Measurements from ENCODE around the gene GATAD2A.
A peak's percentile ranks its signal among the peaks of the same experiment; 100 is the strongest.
"Not testable (repeated sequence)": the region's sequence is repeated elsewhere in the genome, so short reads cannot be mapped to it uniquely, and the experiment has no call there.

GATAD2A gene

DNA sequence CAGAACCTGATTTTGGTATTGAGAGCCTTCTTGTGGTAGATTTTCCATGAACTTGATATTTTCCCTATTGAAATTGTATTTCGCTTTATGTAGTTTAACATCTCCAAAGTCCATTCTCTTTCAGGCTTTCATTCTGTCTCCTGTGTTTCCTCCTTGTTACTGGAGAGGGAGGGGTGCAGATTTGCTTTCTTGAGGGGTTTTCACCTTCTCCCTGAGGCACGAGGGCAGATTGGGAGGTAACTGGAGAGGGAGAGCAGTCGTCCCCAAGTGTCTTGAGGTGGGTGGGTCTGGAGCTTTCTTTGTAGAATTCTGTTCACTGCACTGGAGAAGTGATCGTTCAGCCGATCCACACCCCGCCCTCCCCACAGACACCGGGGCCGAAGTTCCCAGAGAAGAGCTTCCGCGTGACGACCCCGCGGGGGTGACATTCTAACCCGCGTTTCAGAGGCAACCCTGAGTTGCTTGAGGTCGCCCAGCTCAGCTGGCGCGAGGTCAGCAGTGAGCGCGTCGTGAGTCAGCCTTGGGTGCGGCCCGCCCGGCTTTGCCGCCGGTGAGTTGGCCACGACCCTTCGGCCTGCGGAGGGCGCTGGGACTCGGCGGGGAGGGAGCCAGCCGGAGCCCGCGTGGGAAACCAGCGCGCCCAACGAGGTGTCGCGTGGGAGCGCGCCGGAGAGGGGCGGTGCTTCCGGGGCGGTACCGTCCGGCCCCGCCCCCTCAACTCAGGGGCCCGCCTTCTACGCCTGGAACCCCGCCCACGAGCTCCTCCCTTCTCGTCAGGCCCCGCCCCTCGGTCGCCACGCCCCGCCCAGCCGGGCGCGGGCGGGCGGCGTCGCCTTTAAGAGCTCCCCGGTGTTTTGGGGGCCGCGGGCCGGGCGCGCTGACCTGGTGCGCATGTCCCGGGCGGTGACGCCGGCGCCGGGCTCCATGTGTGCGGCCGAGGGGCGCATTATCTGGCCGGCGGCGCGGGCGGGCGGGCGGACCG, at the start of gene GATAD2A:
Gene GATAD2A, plus strand, starts transcription at position 797 of the 982 bp plus-strand sequence. CDS start 59,671 bp downstream, outside the sequence.
- peaks cover 37 to 73% of the 10 kb centered on the region in 2 donors for H3K4me1 Mint-ChIP-seq
- H3K4me3 Mint-ChIP-seq, result peak within 1 kb of the TSS; percentile 98 to 99
- H3K9me3 Mint-ChIP-seq, result no peaks in the 10 kb centered on the region
- H3K27me3 Mint-ChIP-seq, result no peaks in the 10 kb centered on the region
- H3K27ac Mint-ChIP-seq, result peak within 1 kb of the TSS; percentile 97
- peaks cover 4 to 8% of the 10 kb centered on the region in 2 donors for H3K36me3 Mint-ChIP-seq
- ATAC-seq (replicated peaks) (peak; percentile 88 to 89), DNase-seq (peak; percentile 88)

- ATAC-seq (replicated peaks), result no peak
- Mint-ChIP-seq H3K27me3 (no peaks in the 10 kb centered on the region), H3K9me3 (no peaks in the 10 kb centered on the region), H3K27ac (no peak overlapping the region), H3K36me3 (peaks cover 34 to 39% of the 10 kb centered on the region in 2 donors), H3K4me1 (peaks cover 9 to 23% of the 10 kb centered on the region in 2 donors), H3K4me3 (no peak overlapping the region)
- no peak for DNase-seq
Observed at GRCh38 chr19:19356500-19356899, 49.0 kb upstream of the GATAD2A start.

GRCh38 chr19:19356901-19357566, 48.4 kb upstream of the GATAD2A start:
- no peak overlapping the region for H3K4me3 Mint-ChIP-seq
- ATAC-seq (replicated peaks) (no peak), DNase-seq (no peak)
- no peak overlapping the region for H3K27ac Mint-ChIP-seq
- H3K36me3 Mint-ChIP-seq, result peaks cover 31 to 36% of the 10 kb centered on the region in 2 donors
- no peaks in the 10 kb centered on the region for H3K27me3 Mint-ChIP-seq
- H3K9me3 Mint-ChIP-seq, result no peaks in the 10 kb centered on the region
- H3K4me1 Mint-ChIP-seq, result peaks cover 12 to 28% of the 10 kb centered on the region in 2 donors

DNA sequence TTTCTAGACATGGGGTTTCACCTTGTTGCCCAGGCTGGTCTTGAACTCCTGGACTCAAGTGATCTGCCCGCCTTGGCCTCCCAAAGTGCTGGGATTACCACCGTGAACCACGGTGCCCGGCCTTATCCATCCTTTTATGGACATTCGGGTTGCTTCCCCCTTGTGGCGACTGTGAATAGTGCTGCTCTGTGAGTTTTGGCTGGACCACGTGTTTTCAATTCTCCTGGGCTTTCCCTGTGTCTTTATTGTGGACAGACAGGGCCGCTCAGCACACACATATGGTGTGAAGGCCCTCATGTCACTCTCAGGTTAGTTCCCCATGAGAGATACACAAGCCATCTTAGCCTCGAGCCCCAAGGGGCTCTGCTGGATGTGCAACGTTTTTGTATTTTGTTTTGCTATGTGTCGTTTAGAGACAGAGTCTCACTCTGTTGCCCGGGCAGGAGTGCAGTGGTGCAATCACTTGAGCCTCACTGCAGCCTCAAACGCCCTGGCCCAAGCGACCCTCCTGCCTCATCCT, 44.3 kb upstream of the GATAD2A start:
- Mint-ChIP-seq H3K9me3 (no peaks in the 10 kb centered on the region), H3K27ac (peak overlapping the region; percentile 90), H3K4me3 (peak overlapping the region; percentile 62 to 82), H3K4me1 (peaks cover 14 to 31% of the 10 kb centered on the region in 2 donors), H3K27me3 (no peaks in the 10 kb centered on the region), H3K36me3 (peaks cover 8 to 20% of the 10 kb centered on the region in 2 donors)
- peak; percentile 74 for DNase-seq
- ATAC-seq (replicated peaks), result peak; percentile 74 to 78

- Mint-ChIP-seq H3K27ac (peak overlapping the region; percentile 1), H3K4me3 (no peak overlapping the region)
Observed at GRCh38 chr19:19362075-19362474, 43.4 kb upstream of the GATAD2A start.

DNA sequence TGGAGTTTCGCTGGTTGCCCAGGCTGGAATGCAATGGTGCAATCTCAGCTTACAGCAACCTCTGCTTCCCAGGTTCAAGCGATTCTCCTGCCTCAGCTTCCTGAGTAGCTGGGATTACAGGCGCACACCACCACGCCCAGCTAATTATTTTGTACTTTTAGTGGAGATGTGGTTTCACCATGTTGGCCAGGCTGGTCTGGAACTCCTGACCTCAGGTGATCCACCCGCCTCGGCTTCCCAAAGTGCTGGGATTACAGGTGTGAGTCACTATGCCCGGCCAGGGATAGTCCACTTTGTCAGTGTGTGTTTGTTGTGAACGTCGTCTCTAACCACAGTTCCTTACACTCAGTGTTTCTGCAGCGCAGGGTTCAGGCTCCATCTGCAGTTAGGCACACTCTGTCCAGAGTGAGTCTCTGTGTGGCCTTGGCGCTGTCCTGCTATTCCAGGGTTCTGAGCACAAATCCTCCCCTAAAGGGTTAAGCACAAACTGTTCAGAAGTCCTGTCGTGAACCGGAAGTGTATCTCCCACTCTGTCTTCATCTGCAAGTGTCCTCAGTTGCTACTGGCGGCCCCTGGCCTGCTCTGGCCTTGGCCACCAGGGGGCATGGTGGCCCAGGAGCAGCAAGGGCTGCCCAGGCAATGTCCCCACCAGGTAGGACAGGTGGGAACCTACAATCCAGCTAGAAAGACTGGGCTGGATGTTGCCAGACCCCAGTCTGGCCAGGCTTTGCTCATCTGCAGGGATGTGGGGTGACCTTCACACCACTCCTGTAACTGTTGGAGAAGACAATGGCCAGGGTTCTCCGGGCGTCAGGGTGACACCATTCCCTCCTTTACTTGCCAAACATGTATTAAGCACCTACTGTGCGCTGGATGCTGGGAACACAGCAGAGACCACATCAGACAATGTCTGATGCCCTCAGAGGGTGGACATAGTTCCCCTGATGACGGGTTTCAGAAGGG, 38.8 kb upstream of the GATAD2A start:
- no peaks in the 10 kb centered on the region for H3K36me3 Mint-ChIP-seq
- peak; percentile 93 for ATAC-seq (replicated peaks)
- no peaks in the 10 kb centered on the region for H3K27me3 Mint-ChIP-seq
- peaks cover 13 to 20% of the 10 kb centered on the region in 2 donors for H3K4me1 Mint-ChIP-seq
- peak overlapping the region; percentile 32 to 33 for H3K4me3 Mint-ChIP-seq
- H3K27ac Mint-ChIP-seq, result no peak overlapping the region
- no peaks in the 10 kb centered on the region for H3K9me3 Mint-ChIP-seq
- peak; percentile 76 for DNase-seq

More at GRCh38 chr19:19362075-19362474, 43.4 kb upstream of the GATAD2A start:
- Mint-ChIP-seq H3K27me3 (no peaks in the 10 kb centered on the region), H3K9me3 (no peaks in the 10 kb centered on the region), H3K4me1 (peaks cover 20 to 37% of the 10 kb centered on the region in 2 donors), H3K36me3 (peaks cover 8 to 18% of the 10 kb centered on the region in 2 donors)
- ATAC-seq (replicated peaks), result no peak
- no peak for DNase-seq

DNA sequence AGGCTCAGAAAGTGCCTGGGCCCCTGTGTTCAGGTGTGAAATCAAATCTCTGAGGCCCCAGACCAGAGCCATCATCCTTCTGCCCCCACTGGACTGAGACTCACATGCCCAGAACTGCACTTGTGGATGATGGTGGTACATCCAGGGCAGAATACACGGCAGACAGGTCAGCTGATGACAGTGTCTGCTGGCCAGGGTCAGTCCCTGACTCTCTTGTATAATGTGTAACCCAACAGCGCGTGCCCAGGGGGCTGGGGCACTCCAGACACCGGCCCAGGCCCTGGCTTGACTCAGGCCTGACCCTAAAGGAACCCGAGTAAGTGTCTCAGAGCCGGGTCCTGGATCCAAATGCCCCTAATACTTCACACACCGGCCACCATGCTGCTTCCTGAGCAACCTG, 37.4 kb upstream of the GATAD2A start:
- peaks cover 9 to 19% of the 10 kb centered on the region in 2 donors for H3K4me1 Mint-ChIP-seq
- H3K27me3 Mint-ChIP-seq, result no peaks in the 10 kb centered on the region
- ATAC-seq (replicated peaks), result no peak
- no peak overlapping the region for H3K27ac Mint-ChIP-seq
- H3K9me3 Mint-ChIP-seq, result no peaks in the 10 kb centered on the region
- H3K4me3 Mint-ChIP-seq, result no peak overlapping the region
- DNase-seq, result no peak
- H3K36me3 Mint-ChIP-seq, result no peaks in the 10 kb centered on the region

GRCh38 chr19:19371059-19371458, 34.4 kb upstream of the GATAD2A start:
- ATAC-seq (replicated peaks) (no peak), DNase-seq (no peak)
- peaks cover 7 to 13% of the 10 kb centered on the region in 2 donors for H3K4me1 Mint-ChIP-seq
- no peaks in the 10 kb centered on the region for H3K36me3 Mint-ChIP-seq
- H3K9me3 Mint-ChIP-seq, result no peaks in the 10 kb centered on the region
- H3K4me3 Mint-ChIP-seq, result no peak overlapping the region
- H3K27ac Mint-ChIP-seq, result no peak overlapping the region
- no peaks in the 10 kb centered on the region for H3K27me3 Mint-ChIP-seq

- Mint-ChIP-seq H3K27ac (peak overlapping the region; percentile 85), H3K4me3 (peak overlapping the region; percentile 67 to 70), H3K9me3 (no peaks in the 10 kb centered on the region), H3K4me1 (peaks cover 0 to 8% of the 10 kb centered on the region in 2 donors), H3K36me3 (no peaks in the 10 kb centered on the region), H3K27me3 (no peaks in the 10 kb centered on the region)
- peak; percentile 39 for DNase-seq
- peak; percentile 98 to 99 for ATAC-seq (replicated peaks)
Observed at GRCh38 chr19:19372656-19373416, 32.6 kb upstream of the GATAD2A start.

GRCh38 chr19:19379527-19379926, 25.9 kb upstream of the GATAD2A start:
- Mint-ChIP-seq H3K27ac (no peak overlapping the region), H3K9me3 (no peaks in the 10 kb centered on the region), H3K4me3 (no peak overlapping the region), H3K4me1 (peaks cover 13 to 17% of the 10 kb centered on the region in 2 donors), H3K36me3 (no peaks in the 10 kb centered on the region), H3K27me3 (no peaks in the 10 kb centered on the region)
- ATAC-seq (replicated peaks) (no peak), DNase-seq (no peak)

GRCh38 chr19:19380316-19380715, 25.2 kb upstream of the GATAD2A start:
- not testable (repeated sequence) for H3K27ac Mint-ChIP-seq; H3K9me3 Mint-ChIP-seq; H3K4me3 Mint-ChIP-seq; ATAC-seq (replicated peaks); H3K36me3 Mint-ChIP-seq; H3K27me3 Mint-ChIP-seq; DNase-seq
- peaks cover 13 to 22% of the 10 kb centered on the region in 2 donors for H3K4me1 Mint-ChIP-seq

DNA sequence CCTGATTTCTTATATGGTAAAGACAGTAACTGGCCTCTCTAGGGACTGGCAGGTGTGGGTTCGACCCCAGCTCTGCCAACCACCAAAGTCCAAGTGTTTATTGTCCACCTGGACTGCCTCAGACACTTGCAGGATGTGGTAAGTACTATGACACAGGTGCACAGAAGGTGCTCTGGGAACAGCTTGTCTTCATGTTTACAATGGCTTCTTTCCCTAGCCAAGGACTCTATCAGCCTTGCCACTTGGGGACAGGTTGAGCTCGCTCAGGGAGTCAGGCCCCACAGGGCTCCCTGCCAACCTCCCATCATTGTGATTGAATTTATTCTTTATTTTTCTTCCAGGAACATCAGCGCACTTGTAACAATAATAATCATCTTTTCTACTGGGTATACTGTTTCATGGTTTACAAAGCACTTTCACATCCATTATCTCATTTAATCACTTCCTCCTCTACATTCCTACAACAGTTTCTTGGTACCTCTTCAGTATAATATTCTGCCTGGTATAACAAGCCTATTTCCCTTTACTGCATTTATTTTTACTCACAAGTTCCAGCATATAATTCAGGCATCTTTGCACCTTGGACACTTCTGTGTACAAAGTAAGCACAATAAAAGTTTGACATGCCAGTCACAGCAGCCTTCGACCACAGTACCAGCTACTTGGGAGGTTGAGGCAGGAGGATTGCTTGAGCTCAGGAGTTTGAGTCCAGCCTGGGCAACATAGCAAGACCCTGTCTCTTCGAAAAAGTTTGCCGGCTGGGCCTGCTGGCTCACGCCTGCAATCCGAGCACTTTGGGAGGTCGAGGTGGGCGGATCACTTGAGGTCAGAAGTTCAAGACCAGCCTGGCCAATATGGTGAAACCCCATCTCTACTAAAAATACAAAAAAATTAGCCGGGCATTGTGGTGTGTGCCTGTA, 24.2 kb upstream of the GATAD2A start:
- no peaks in the 10 kb centered on the region for H3K9me3 Mint-ChIP-seq
- peaks cover 13 to 22% of the 10 kb centered on the region in 2 donors for H3K4me1 Mint-ChIP-seq
- H3K36me3 Mint-ChIP-seq, result peaks cover 0 to 1% of the 10 kb centered on the region in 2 donors
- H3K4me3 Mint-ChIP-seq, result no peak overlapping the region
- H3K27ac Mint-ChIP-seq, result no peak overlapping the region
- ATAC-seq (replicated peaks) (no peak), DNase-seq (no peak)
- H3K27me3 Mint-ChIP-seq, result no peaks in the 10 kb centered on the region

All from stimulated activated naive B cell treated with anti-CD40 and anti-IgM and Interleukin-4, amounts not matched to agents 10 μg/mL and 1 μg/mL and 100 μg/mL, for 72 hours (primary cell).